Activated naive CD4-positive, alpha-beta T cell treated with anti-CD3 and anti-CD28 coated beads for 36 hours (primary cell): ENCODE data around the gene ANO2. TPM values are rescaled to one million over a fixed set of nuclear protein-coding genes. Genes with fewer than 3 reads are reported as not detected.

Experiments
- CTCF ChIA-PET: fragments of 350-600 bp; sonication (Branson Sonifier 250); formaldehyde crosslinking; loops from one replicate; lab custom pipeline; 2021; ENCODE audit warnings: antibody characterized with exemption; lab: Charles Lee
- DNase-seq: peaks from one replicate; pipeline ENCODE4 v3.0.0-alpha.2; 2020
- H3K27ac Mint-ChIP-seq: one replicate; pipeline ENCODE4 v1.8.0; 2021; ENCODE audit warnings: mild to moderate bottlenecking, mixed read lengths
- H3K27me3 Mint-ChIP-seq: one replicate; pipeline ENCODE4 v1.8.0; 2021; ENCODE audit warnings: low read depth, mixed read lengths
- H3K36me3 Mint-ChIP-seq: one replicate; pipeline ENCODE4 v1.8.0; 2021; ENCODE audit warnings: low read depth, mixed read lengths
- H3K4me1 Mint-ChIP-seq: one replicate; pipeline ENCODE4 v1.8.0; 2021; ENCODE audit warnings: low read depth, mixed read lengths
- H3K4me3 Mint-ChIP-seq: one replicate; pipeline ENCODE4 v1.8.0; 2021; ENCODE audit warnings: mild to moderate bottlenecking, moderate library complexity, mixed read lengths
- H3K9me3 Mint-ChIP-seq: one replicate; pipeline ENCODE4 v1.8.0; 2021; ENCODE audit warnings: mixed read lengths
- intact Hi-C: fragments of 100-400 bp; cut with micrococcal nuclease; formaldehyde crosslinking; loops from one replicate; pipeline ENCODE4 v1.15.1; 2023
- total RNA-seq, 2 experiments: library from RNA; stranded (reverse); gene quantifications; one replicate each; pipeline ENCODE4 v1.2.3, GENCODE V29; 2021

Gene ANO2
- total RNA-seq, 2 experiments from 2014 or later: not detected

DNA sequence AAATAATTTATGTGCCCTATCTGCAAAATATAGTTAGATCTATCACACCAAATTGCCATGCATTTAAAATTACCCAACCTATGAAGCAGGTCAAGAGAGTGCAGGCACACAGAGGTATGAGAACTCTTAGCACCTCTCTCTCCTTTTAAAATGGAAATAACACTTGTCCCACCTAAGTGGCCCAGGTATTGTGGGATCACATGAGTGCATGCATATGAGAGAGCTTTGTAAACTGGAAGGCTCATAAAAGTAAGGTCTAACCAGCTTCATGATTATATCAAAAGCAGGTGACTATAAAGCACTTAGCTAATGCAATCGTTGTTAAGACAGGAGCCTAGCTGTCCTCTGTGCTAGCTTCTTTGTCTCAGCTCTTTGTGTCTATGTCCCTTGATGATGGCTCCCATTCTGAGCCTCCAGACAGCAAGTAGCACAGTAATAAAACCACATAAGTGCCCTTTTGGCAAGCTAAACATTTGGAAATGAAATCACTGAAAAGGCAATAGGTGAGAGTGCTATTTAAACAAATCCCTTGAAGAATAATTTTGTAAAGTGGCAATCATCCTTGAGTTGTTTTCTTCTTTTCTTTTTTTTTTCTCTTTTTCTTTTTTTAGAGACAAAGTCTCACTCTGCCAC, 294.1 kb downstream of the ANO2 start:
- H3K4me1 Mint-ChIP-seq: no peaks in the 10 kb centered on the region
- no peak for DNase-seq
- no peaks in the 10 kb centered on the region for H3K9me3 Mint-ChIP-seq
- H3K4me3 Mint-ChIP-seq: no peak overlapping the region
- no peaks in the 10 kb centered on the region for H3K36me3 Mint-ChIP-seq
- CTCF ChIA-PET: interaction anchor here (0.7 kb wide), 1 partner anchor 94 kb away, joined by 3 read pairs; no protein-coding TSS in a partner anchor
- no peak overlapping the region for H3K27ac Mint-ChIP-seq
- intact Hi-C loops: no loop called here
- H3K27me3 Mint-ChIP-seq: peaks cover 12% of the 10 kb centered on the region

DNA sequence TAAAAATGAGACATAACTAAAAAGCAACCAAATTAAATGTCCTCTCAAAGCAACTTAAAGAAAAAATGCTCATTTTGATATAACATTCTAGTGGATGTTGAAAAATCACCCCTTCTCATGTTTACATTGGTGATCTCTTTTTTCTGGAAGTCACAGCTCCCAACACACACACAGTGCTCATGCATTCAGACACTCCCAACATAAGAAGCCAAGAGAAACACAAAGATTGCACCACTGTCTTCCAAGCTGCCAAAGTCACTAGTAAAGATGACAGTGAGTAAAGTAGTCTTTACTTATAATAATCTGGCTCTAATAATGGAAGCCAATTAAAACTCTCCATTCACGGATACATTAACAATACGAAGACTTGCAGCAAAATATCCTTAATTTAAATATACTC, 294.8 kb downstream of the ANO2 start:
- Mint-ChIP-seq H3K4me1 (no peaks in the 10 kb centered on the region), H3K36me3 (no peaks in the 10 kb centered on the region), H3K4me3 (no peak overlapping the region), H3K27me3 (peaks cover 12% of the 10 kb centered on the region), H3K9me3 (no peaks in the 10 kb centered on the region), H3K27ac (no peak overlapping the region)
- DNase-seq: no peak
- intact Hi-C loops: no loop called here
- CTCF ChIA-PET: interaction anchor here (0.8 kb wide), 1 partner anchor 140 kb away, joined by 4 read pairs; no protein-coding TSS in a partner anchor

DNA sequence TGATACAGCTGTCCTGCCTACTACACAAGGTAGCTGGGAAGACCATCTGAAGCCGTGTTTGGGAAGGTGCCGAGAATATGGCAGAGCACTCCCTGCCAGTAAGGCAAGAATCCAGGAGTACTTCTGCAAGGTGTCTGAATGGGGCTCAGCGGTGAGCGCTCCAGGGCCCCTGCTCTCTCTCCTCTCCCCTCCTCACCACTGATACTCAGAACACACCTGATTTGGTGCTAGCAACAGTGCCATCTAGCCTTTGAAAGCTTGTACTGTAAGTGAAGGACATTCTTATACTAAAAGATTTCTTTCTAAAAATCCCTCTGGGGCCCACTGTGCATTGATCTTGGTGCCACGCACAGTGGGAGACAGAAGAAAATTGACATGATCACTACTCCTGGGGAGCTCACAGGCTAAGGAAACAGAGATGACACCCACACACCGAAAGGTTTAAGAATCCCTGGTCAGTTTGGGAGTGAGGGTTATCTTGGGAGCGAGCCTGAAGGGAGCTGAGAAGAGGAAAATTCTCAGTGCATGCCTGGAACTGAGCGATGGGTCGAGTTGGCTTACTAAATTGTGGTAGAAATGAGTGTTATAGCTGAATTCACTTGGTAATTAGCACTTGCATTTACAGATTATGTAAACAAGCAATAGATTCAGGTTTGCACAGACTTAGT, 296.2 kb downstream of the ANO2 start:
- CTCF ChIA-PET: interaction anchor here (0.9 kb wide), 1 partner anchor 21 kb away, joined by 3 read pairs; no protein-coding TSS in a partner anchor
- H3K27me3 Mint-ChIP-seq: peaks cover 12% of the 10 kb centered on the region
- no peaks in the 10 kb centered on the region for H3K4me1 Mint-ChIP-seq
- no peaks in the 10 kb centered on the region for H3K36me3 Mint-ChIP-seq
- H3K27ac Mint-ChIP-seq: no peak overlapping the region
- no peak overlapping the region for H3K4me3 Mint-ChIP-seq
- no peaks in the 10 kb centered on the region for H3K9me3 Mint-ChIP-seq
- DNase-seq: no peak
- intact Hi-C loops: no loop called here

DNA sequence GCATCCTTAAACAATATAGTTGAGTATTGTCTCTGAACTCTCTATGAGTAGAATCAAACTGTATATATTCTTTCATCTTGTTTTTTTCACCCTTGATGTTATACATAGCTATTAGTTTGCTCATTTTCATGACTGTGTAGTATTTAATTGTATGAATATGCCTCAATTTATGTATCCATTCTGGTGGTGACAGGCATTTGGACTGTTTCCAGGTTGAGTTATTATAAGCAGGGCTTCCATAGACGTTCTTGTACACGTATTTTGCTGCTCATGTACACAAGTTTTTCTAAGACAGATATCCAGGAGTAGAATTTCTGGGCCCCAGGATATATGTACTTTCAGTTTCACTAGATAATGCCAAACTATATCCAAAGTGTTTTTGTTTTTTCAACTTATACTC, 301.8 kb downstream of the ANO2 start:
- Mint-ChIP-seq H3K4me1 (no peaks in the 10 kb centered on the region), H3K27me3 (peaks cover 7% of the 10 kb centered on the region), H3K36me3 (no peaks in the 10 kb centered on the region), H3K4me3 (no peak overlapping the region), H3K27ac (no peak overlapping the region), H3K9me3 (no peaks in the 10 kb centered on the region)
- no peak for DNase-seq
- CTCF ChIA-PET: no interaction called here
- intact Hi-C loops: no loop called here

- Mint-ChIP-seq H3K4me1 (no peaks in the 10 kb centered on the region), H3K9me3 (no peaks in the 10 kb centered on the region), H3K4me3 (no peak overlapping the region), H3K27ac (no peak overlapping the region), H3K36me3 (no peaks in the 10 kb centered on the region), H3K27me3 (no peaks in the 10 kb centered on the region)
- intact Hi-C loops: no loop called here
- DNase-seq: no peak
- CTCF ChIA-PET: no interaction called here
Observed at GRCh38 chr12:5637698-5638097, 307.4 kb downstream of the ANO2 start.

- Mint-ChIP-seq H3K4me1 (no peaks in the 10 kb centered on the region), H3K27me3 (no peaks in the 10 kb centered on the region)
- CTCF ChIA-PET: no interaction called here
Observed at GRCh38 chr12:5636907-5637306, 308.2 kb downstream of the ANO2 start.

DNA sequence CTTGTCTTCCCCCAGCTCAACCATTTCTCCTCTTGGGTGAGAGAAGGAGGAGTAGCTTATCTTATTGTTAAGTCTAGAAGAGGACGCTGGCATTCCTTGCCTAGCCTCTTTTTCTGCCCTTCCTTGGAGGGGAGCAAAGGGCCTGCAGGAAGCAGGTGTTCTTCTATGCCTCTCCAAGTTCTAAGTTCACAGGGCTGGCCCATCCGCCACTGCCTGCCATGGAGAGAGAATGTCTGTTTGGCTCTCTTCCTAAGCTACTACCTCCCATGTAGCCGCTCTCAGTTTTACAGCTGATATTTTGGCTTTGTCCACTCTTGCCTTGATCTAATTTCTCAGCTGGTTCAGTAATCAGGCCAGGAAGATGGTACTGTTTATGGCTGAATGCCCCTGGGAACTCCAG, 312.0 kb downstream of the ANO2 start:
- no peaks in the 10 kb centered on the region for H3K9me3 Mint-ChIP-seq
- no peak overlapping the region for H3K4me3 Mint-ChIP-seq
- no peak for DNase-seq
- intact Hi-C loops: no loop called here
- no peaks in the 10 kb centered on the region for H3K36me3 Mint-ChIP-seq
- H3K27ac Mint-ChIP-seq: no peak overlapping the region
- no peaks in the 10 kb centered on the region for H3K27me3 Mint-ChIP-seq
- H3K4me1 Mint-ChIP-seq: no peaks in the 10 kb centered on the region
- CTCF ChIA-PET: no interaction called here

More at GRCh38 chr12:5636907-5637306, 308.2 kb downstream of the ANO2 start:
- Mint-ChIP-seq H3K27ac (no peak overlapping the region), H3K9me3 (no peaks in the 10 kb centered on the region), H3K4me3 (no peak overlapping the region), H3K36me3 (no peaks in the 10 kb centered on the region)
- intact Hi-C loops: no loop called here
- DNase-seq: no peak

DNA sequence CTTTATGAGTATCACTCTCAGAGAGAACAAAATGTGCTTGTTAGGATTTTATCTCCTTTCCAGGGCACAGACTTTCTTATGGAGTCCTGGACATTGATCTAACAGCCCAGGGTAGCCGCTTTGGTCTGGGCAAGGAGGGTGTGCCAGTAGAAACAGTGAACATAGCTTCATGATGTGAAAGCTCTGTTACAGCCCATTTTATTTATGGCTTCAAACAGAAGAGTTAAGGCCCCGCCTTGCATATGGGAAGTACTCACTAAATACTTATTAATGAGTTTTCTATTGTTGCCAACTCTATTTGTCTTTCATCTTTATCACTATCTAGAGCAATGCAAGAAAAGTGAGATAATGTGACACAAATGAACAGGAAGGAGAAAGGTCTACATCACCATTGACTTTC, 312.6 kb downstream of the ANO2 start:
- no peak overlapping the region for H3K4me3 Mint-ChIP-seq
- H3K27me3 Mint-ChIP-seq: no peaks in the 10 kb centered on the region
- no peaks in the 10 kb centered on the region for H3K4me1 Mint-ChIP-seq
- DNase-seq: no peak
- H3K27ac Mint-ChIP-seq: no peak overlapping the region
- intact Hi-C loops: no loop called here
- H3K9me3 Mint-ChIP-seq: no peaks in the 10 kb centered on the region
- no peaks in the 10 kb centered on the region for H3K36me3 Mint-ChIP-seq
- CTCF ChIA-PET: no interaction called here

GRCh38 chr12:5631497-5631896, 313.6 kb downstream of the ANO2 start:
- CTCF ChIA-PET: no interaction called here
- H3K27me3 Mint-ChIP-seq: no peaks in the 10 kb centered on the region
- no peaks in the 10 kb centered on the region for H3K4me1 Mint-ChIP-seq
- H3K27ac Mint-ChIP-seq: no peak overlapping the region
- no peak for DNase-seq
- intact Hi-C loops: no loop called here
- no peaks in the 10 kb centered on the region for H3K9me3 Mint-ChIP-seq
- no peaks in the 10 kb centered on the region for H3K36me3 Mint-ChIP-seq
- H3K4me3 Mint-ChIP-seq: no peak overlapping the region

- no peaks in the 10 kb centered on the region for H3K27me3 Mint-ChIP-seq
- no peaks in the 10 kb centered on the region for H3K9me3 Mint-ChIP-seq
- H3K27ac Mint-ChIP-seq: no peak overlapping the region
- H3K4me3 Mint-ChIP-seq: no peak overlapping the region
- DNase-seq: no peak
- CTCF ChIA-PET: no interaction called here
- no peaks in the 10 kb centered on the region for H3K36me3 Mint-ChIP-seq
- intact Hi-C loops: no loop called here
- no peaks in the 10 kb centered on the region for H3K4me1 Mint-ChIP-seq
Observed at GRCh38 chr12:5630726-5631125, 314.3 kb downstream of the ANO2 start.

DNA sequence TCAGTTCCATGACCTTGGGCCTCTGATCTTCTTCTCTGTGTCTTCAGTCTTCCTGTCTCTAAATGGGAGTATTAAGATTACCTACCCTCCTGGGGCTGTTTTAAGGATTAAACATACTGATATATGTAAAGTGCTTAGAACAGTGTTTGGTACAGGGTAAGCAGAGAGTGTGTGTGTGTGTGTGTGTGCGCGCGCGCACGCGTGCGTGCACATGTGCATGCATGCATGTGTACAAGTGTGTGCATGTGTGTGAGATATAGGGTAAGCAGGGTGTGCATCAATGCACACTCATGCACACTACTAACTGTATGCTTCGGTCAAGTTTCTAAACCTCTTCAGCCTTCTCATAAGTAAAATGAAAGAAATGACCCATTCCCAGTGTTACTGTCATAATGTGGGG, 316.6 kb downstream of the ANO2 start:
- Mint-ChIP-seq H3K27me3 (peaks cover 3% of the 10 kb centered on the region), H3K4me1 (no peaks in the 10 kb centered on the region), H3K27ac (no peak overlapping the region), H3K4me3 (no peak overlapping the region), H3K36me3 (no peaks in the 10 kb centered on the region), H3K9me3 (no peaks in the 10 kb centered on the region)
- CTCF ChIA-PET: no interaction called here
- intact Hi-C loops: no loop called here
- no peak for DNase-seq

DNA sequence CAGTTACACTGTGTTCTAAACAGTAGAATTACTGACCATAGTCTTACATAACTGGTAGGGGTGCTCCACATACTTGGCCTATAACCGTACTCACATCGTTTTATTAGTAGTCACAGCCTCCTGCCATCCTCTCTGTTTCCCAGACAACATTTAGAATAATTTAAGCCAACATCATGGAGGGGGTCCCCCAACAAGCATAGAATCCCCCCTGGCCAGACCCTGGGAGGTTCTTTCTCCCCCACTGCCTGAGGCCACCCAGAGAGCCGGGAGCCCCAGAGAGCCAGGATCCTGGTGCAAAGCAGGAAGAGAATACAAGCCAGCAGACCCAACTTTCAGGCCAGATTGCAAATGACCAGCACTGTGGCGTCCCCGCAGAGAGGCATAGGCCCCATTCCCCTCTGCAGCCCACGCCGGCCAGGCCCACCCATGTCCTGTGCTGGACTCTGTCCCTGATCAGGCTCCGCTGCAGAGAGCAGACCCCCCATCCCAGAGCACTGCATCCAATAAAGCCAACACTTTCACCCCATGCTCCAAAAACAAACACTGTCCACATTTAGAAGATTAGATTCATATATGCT, 317.9 kb downstream of the ANO2 start:
- intact Hi-C loops: no loop called here
- Mint-ChIP-seq H3K4me3 (no peak overlapping the region), H3K36me3 (no peaks in the 10 kb centered on the region), H3K27ac (no peak overlapping the region), H3K4me1 (no peaks in the 10 kb centered on the region), H3K27me3 (peaks cover 5% of the 10 kb centered on the region), H3K9me3 (no peaks in the 10 kb centered on the region)
- DNase-seq: no peak
- CTCF ChIA-PET: interaction anchor here (0.5 to 0.9 kb wide), 2 partner anchors 22 to 903 kb away, joined by 3 to 4 read pairs; no protein-coding TSS in a partner anchor

- intact Hi-C loops: no loop called here
- no peak overlapping the region for H3K4me3 Mint-ChIP-seq
- no peaks in the 10 kb centered on the region for H3K36me3 Mint-ChIP-seq
- H3K4me1 Mint-ChIP-seq: no peaks in the 10 kb centered on the region
- H3K27ac Mint-ChIP-seq: no peak overlapping the region
- no peak for DNase-seq
- CTCF ChIA-PET: no interaction called here
- H3K27me3 Mint-ChIP-seq: peaks cover 8% of the 10 kb centered on the region
- no peaks in the 10 kb centered on the region for H3K9me3 Mint-ChIP-seq
Observed at GRCh38 chr12:5626151-5626550, 318.9 kb downstream of the ANO2 start.
